Activated T-cell treated with anti-CD3 and anti-CD28 coated beads, Interleukin-2, amount 50 U/mL, for 72 hours (primary cell): Measurements from ENCODE around the gene GPATCH4. TPM values are rescaled to one million over a fixed set of nuclear protein-coding genes. Genes with fewer than 3 reads are reported as not detected.

Source experiments
- ATAC-seq, 2 donors: fragments of 150-1000 bp; cut with Tn5 transposase; replicated peaks in 1 of 2; 2 replicates each; pipeline ENCODE4 v1.10.0; 2021; ENCODE audit warnings: moderate library complexity in 2 of 2, mild to moderate bottlenecking in 1 of 2
- DNase-seq, 2 donors: peaks; one replicate each; pipeline ENCODE4 v3.0.0; 2021 to 2022; ENCODE audit warnings: mixed read lengths in 1 of 2
- H3K27ac Mint-ChIP-seq: one replicate; pipeline ENCODE4 v1.8.0; 2022; ENCODE audit warnings: mild to moderate bottlenecking, moderate library complexity, mixed read lengths
- H3K27me3 Mint-ChIP-seq: one replicate; pipeline ENCODE4 v1.8.0; 2022; ENCODE audit warnings: low read depth, mixed read lengths
- H3K36me3 Mint-ChIP-seq, 2 donors: one replicate each; pipeline ENCODE4 v1.8.0; 2022; ENCODE audit warnings: mixed read lengths in 2 of 2, mild to moderate bottlenecking in 1 of 2; ENCODE audit not compliant: insufficient read depth in 2 of 2
- H3K4me1 Mint-ChIP-seq: one replicate; pipeline ENCODE4 v1.8.0; 2022; ENCODE audit warnings: low read depth, mixed read lengths
- H3K4me3 Mint-ChIP-seq, 2 donors: one replicate each; pipeline ENCODE4 v1.8.0; 2022; ENCODE audit warnings: mild to moderate bottlenecking in 2 of 2, mixed read lengths in 2 of 2, moderate library complexity in 2 of 2
- H3K9me3 Mint-ChIP-seq, 2 donors: one replicate each; pipeline ENCODE4 v1.8.0; 2022; ENCODE audit warnings: mixed read lengths in 2 of 2
- total RNA-seq, 2 donors: library from RNA; stranded (reverse); gene quantifications; one replicate each; pipeline ENCODE4 v1.2.3, GENCODE V29; 2022

Gene GPATCH4
- 10 to 100 TPM; 25.6 to 31.6 TPM for total RNA-seq

DNA sequence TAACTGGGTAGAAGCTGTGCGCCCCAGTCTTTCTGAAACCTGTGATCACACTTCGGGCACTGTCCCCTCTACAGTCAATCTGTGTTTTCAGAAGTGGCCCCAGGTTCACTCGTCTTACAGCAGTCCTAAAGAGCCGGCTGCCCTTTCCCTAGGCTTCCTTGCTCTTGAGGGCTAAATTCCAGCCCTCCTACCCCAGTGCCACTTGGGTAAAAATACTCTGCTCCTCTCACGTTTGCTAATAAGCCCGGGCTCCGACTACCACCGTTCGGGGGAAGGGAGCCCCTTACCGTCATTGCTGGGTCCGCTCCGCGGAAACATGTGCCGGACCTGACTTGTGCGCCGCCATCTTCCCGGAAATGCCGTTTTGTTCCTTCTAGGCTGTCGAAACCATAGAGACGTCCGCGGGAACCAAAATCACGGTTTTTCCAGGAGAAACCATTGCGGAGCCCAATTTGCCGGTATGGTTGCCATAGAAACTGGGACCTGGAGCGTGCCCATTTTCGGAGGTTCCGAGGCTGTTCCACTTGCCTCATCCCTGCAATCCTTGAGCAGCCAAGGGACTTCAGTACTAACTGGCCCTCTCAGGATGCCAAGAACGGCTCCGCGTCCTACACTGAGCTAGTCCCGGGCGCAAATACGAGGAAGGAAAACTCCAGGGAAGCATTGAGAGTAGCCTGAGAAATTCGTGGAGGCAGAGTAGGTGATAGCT lies at the start of gene GPATCH4:
Gene GPATCH4 (minus strand): TSS at position 358 of the 709 bp plus-strand sequence.
- peaks cover 42% of the 10 kb centered on the region for H3K4me1 Mint-ChIP-seq
- peak; percentile 83 to 85 for ATAC-seq
- H3K36me3 Mint-ChIP-seq: peaks cover 0 to 15% of the 10 kb centered on the region in 2 donors
- no peaks in the 10 kb centered on the region for H3K27me3 Mint-ChIP-seq
- peak; percentile 80 to 83 for DNase-seq
- H3K4me3 Mint-ChIP-seq: peak within 1 kb of the TSS; percentile 87 to 90
- H3K27ac Mint-ChIP-seq: peak within 1 kb of the TSS; percentile 90
- H3K9me3 Mint-ChIP-seq: no peaks in the 10 kb centered on the region

DNA sequence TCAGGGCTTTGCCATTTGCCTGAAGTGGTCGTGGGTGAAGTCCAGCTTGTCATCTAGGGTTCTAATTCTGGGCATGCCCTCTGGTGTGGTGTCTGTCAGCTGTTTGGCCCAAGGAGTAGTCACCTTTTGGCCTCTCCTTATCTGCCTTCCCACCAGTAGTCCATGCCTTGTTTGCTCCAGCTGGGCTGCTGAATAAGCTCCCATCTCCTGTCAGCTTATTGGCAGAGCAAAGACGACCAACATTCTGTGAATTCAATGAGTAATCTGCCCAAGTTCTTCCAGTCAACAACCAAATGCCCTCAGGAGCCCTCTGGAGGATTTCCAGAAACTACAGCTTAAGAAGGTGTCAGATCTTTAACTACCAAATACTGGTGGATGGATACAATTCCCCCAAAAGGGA lies 47.7 kb upstream of the GPATCH4 start:
- Mint-ChIP-seq H3K4me1 (peaks cover under 1% of the 10 kb centered on the region), H3K9me3 (no peaks in the 10 kb centered on the region), H3K27ac (no peak overlapping the region), H3K4me3 (no peak overlapping the region), H3K27me3 (peaks cover 88% of the 10 kb centered on the region), H3K36me3 (no peaks in the 10 kb centered on the region)
- no peak for DNase-seq
- ATAC-seq: no peak

DNA sequence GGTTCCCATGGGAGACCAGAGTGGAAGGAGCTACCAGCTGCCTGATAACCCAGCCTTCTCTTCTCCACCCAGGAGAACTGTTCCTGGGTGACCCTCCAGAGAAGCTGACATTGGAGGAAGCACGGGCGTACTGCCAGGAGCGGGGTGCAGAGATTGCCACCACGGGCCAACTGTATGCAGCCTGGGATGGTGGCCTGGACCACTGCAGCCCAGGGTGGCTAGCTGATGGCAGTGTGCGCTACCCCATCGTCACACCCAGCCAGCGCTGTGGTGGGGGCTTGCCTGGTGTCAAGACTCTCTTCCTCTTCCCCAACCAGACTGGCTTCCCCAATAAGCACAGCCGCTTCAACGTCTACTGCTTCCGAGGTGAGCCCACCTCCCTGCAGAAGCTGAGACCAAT lies 47.2 kb upstream of the GPATCH4 start:
- H3K4me1 Mint-ChIP-seq: peaks cover 5% of the 10 kb centered on the region
- H3K9me3 Mint-ChIP-seq: no peaks in the 10 kb centered on the region
- H3K4me3 Mint-ChIP-seq: no peak overlapping the region
- H3K36me3 Mint-ChIP-seq: no peaks in the 10 kb centered on the region
- DNase-seq (no peak), ATAC-seq (no peak)
- no peak overlapping the region for H3K27ac Mint-ChIP-seq
- H3K27me3 Mint-ChIP-seq: peaks cover 88% of the 10 kb centered on the region

GRCh38 chr1:156647351-156647750 lies 46.1 kb upstream of the GPATCH4 start:
- H3K36me3 Mint-ChIP-seq: no peaks in the 10 kb centered on the region
- DNase-seq: no peak
- H3K4me3 Mint-ChIP-seq: no peak overlapping the region
- no peaks in the 10 kb centered on the region for H3K9me3 Mint-ChIP-seq
- H3K4me1 Mint-ChIP-seq: peaks cover 15% of the 10 kb centered on the region
- no peak for ATAC-seq
- H3K27ac Mint-ChIP-seq: no peak overlapping the region
- H3K27me3 Mint-ChIP-seq: peaks cover 88% of the 10 kb centered on the region

- Mint-ChIP-seq H3K4me3 (no peak overlapping the region), H3K36me3 (no peaks in the 10 kb centered on the region), H3K9me3 (no peaks in the 10 kb centered on the region), H3K4me1 (peaks cover 18% of the 10 kb centered on the region), H3K27me3 (peaks cover 85% of the 10 kb centered on the region), H3K27ac (no peak overlapping the region)
- no peak for ATAC-seq
- no peak for DNase-seq
Observed at GRCh38 chr1:156646738-156647211, 45.5 kb upstream of the GPATCH4 start.

- H3K4me1 Mint-ChIP-seq: peaks cover 29% of the 10 kb centered on the region
- no peak overlapping the region for H3K4me3 Mint-ChIP-seq
- no peak for DNase-seq
- no peaks in the 10 kb centered on the region for H3K36me3 Mint-ChIP-seq
- no peaks in the 10 kb centered on the region for H3K9me3 Mint-ChIP-seq
- no peak for ATAC-seq
- peaks cover 89% of the 10 kb centered on the region for H3K27me3 Mint-ChIP-seq
- H3K27ac Mint-ChIP-seq: no peak overlapping the region
Observed at GRCh38 chr1:156645666-156646065, 44.4 kb upstream of the GPATCH4 start.

- peaks cover 90% of the 10 kb centered on the region for H3K27me3 Mint-ChIP-seq
- no peaks in the 10 kb centered on the region for H3K9me3 Mint-ChIP-seq
- DNase-seq (no peak), ATAC-seq (no peak)
- no peak overlapping the region for H3K4me3 Mint-ChIP-seq
- peaks cover 30% of the 10 kb centered on the region for H3K4me1 Mint-ChIP-seq
- H3K36me3 Mint-ChIP-seq: no peaks in the 10 kb centered on the region
- no peak overlapping the region for H3K27ac Mint-ChIP-seq
Observed at GRCh38 chr1:156645056-156645455, 43.8 kb upstream of the GPATCH4 start.

DNA sequence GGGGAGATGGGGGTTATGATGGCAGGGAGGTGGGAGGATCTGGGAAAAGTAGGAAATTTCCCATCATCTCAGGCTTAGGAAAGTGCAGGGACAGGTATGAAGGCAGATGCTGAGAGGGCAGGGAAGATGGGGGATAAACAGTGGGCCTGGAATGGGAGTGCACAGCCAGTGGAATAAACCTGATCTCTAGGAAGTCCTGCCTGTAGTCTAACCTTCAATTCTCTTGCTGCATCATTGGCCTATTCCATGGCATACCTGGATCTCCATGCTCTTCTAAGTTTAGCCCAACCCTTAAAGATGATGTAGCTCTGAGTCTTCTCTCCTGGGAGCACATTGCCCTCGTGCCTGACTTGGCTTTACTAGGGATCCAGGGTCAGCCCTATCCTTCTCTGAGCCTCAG lies 43.4 kb upstream of the GPATCH4 start:
- Mint-ChIP-seq H3K4me3 (no peak overlapping the region), H3K27me3 (peaks cover 90% of the 10 kb centered on the region), H3K9me3 (no peaks in the 10 kb centered on the region), H3K4me1 (peaks cover 30% of the 10 kb centered on the region), H3K27ac (no peak overlapping the region), H3K36me3 (no peaks in the 10 kb centered on the region)
- no peak for ATAC-seq
- DNase-seq: no peak

GRCh38 chr1:156644146-156644545 lies 42.9 kb upstream of the GPATCH4 start:
- no peak for ATAC-seq
- Mint-ChIP-seq H3K4me1 (peaks cover 30% of the 10 kb centered on the region), H3K4me3 (no peak overlapping the region), H3K27me3 (peaks cover 90% of the 10 kb centered on the region), H3K27ac (no peak overlapping the region), H3K36me3 (no peaks in the 10 kb centered on the region), H3K9me3 (no peaks in the 10 kb centered on the region)
- DNase-seq: no peak

DNA sequence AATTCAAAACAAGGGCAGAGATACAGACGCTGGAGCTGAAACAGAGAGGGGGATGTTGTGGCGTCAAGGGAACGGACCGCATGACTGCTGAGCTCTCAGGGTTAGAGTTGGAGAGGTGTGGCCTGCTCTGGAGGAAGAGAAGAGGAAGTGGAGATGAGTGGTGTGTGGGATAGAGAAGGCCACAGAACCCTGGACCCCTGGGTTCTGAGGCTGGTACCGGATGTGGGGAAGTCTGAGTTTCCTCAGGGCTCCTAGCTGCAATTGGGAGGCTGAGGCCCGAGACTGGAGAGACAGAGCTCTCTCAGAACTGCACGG lies 42.5 kb upstream of the GPATCH4 start:
- Mint-ChIP-seq H3K4me3 (no peak overlapping the region), H3K4me1 (peaks cover 30% of the 10 kb centered on the region)

GRCh38 chr1:156643049-156643777 lies 41.9 kb upstream of the GPATCH4 start:
- Mint-ChIP-seq H3K4me1 (peaks cover 30% of the 10 kb centered on the region), H3K9me3 (no peaks in the 10 kb centered on the region), H3K27me3 (peaks cover 90% of the 10 kb centered on the region), H3K36me3 (no peaks in the 10 kb centered on the region), H3K4me3 (peak overlapping the region; percentile 77 to 79), H3K27ac (no peak overlapping the region)
- peak in 1 of 2 donors; percentile 5 for ATAC-seq
- DNase-seq: no peak

More for the DNA sequence above, 42.5 kb upstream of the GPATCH4 start:
- peak; percentile 90 to 91 for ATAC-seq
- no peaks in the 10 kb centered on the region for H3K9me3 Mint-ChIP-seq
- no peaks in the 10 kb centered on the region for H3K36me3 Mint-ChIP-seq
- H3K27ac Mint-ChIP-seq: no peak overlapping the region
- peak; percentile 48 to 60 for DNase-seq
- H3K27me3 Mint-ChIP-seq: peaks cover 90% of the 10 kb centered on the region

DNA sequence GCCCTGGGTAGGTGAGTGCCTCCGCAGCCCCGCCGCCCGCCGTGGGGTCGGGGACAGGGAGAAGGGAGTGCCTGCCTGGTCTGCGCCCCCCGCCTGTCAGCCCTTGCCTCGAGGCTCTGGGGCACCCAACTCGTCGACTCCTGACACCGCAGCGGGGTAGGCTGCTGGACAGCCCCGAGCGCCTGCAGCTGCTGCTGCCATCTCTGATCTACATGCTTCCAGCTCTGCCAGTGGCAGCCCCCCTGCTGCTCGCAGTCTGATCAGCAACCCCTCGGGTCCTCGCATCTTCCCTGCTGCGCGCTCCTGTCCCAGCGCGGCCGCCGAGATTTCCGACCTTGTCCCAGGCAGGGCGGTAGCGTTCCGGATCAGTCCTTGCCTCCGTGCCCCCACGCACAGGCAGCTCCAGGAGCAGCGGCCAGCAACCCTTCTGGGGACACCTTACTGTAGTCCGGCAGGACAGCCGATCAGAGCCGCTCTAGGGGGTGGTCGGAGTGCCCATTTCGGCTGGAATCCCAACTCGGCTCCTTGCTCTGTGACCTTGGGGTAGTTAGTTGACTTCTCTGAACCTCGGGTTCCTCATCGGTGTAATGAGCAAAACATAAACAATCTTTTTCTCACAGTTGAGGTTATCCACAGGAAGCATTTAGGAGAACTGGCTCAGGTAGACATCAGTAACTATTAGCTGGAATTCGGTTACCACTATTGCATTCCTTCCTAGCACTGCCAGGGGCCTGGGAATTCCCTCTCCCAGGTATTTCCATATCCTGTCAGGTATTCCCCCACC lies 41.2 kb upstream of the GPATCH4 start:
- Mint-ChIP-seq H3K27me3 (peaks cover 87% of the 10 kb centered on the region), H3K4me3 (peak overlapping the region; percentile 77 to 79), H3K27ac (no peak overlapping the region), H3K9me3 (no peaks in the 10 kb centered on the region), H3K4me1 (peaks cover 30% of the 10 kb centered on the region), H3K36me3 (no peaks in the 10 kb centered on the region)
- ATAC-seq: no peak
- DNase-seq: no peak

DNA sequence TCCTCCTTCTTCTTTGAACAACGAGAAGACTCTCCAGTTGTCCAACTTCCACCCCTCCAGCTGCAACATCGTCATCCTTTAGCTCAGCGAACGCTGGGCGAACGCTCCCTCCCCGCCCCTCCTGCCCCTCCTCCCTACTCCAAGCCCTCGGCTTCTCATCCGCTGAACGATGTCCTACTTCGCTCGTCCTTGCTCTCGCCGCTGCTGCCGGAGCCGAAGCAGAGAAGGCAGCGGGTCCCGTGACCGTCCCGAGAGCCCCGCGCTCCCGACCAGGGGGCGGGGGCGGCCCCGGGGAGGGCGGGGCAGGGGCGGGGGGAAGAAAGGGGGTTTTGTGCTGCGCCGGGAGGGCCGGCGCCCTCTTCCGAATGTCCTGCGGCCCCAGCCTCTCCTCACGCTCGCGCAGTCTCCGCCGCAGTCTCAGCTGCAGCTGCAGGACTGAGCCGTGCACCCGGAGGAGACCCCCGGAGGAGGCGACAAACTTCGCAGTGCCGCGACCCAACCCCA lies 40.5 kb upstream of the GPATCH4 start, which contains the start of gene BCAN:
Gene BCAN (plus strand): TSS at position 357 of the 504 bp plus-strand sequence. CDS start 3,938 bp downstream, outside the sequence.
- peak in 1 of 2 donors; percentile 19 for DNase-seq
- H3K27ac Mint-ChIP-seq: no peak within 1 kb of the TSS

More for the DNA sequence above, 40.5 kb upstream of the GPATCH4 start, which contains the start of gene BCAN:
- Mint-ChIP-seq H3K27me3 (peaks cover 85% of the 10 kb centered on the region), H3K4me1 (peaks cover 30% of the 10 kb centered on the region), H3K36me3 (no peaks in the 10 kb centered on the region), H3K4me3 (peak within 1 kb of the TSS; percentile 77 to 79), H3K9me3 (no peaks in the 10 kb centered on the region)
- peak; percentile 39 to 40 for ATAC-seq
